ENCODE measurements around the gene IL25.

- TF ChIP-seq CTCF (IDR thresholded peaks at IDR 0.05) (no peak), RAD21 (IDR thresholded peaks at IDR 0.05; ENCODE audit: low read length) (no peak), ZBTB33 (IDR thresholded peaks at IDR 0.05; ENCODE audit: borderline replicate concordance, low read depth) (no peak), YY1 (IDR thresholded peaks at IDR 0.05; ENCODE audit: low read depth) (no peak), SMC3 (IDR thresholded peaks at IDR 0.05; ENCODE audit: low read depth, low read length) (no peak), GATA2 (CRISPR knock-in tag; IDR thresholded peaks at IDR 0.05) (no peak), EZH2phosphoT487 (IDR thresholded peaks at IDR 0.05; ENCODE audit: borderline replicate concordance, low read depth) (no peak), POLR2AphosphoS5 (IDR thresholded peaks at IDR 0.05; ENCODE audit: low read depth, low read length) (no peak), EP300 (IDR thresholded peaks at IDR 0.05; ENCODE audit: borderline replicate concordance in 1 of 2, low read depth in 1 of 2, low read length in 1 of 2) (no peak), RXRA (IDR thresholded peaks at IDR 0.05; ENCODE audit: borderline replicate concordance, low read depth) (no peak), MAX (IDR thresholded peaks at IDR 0.05; ENCODE audit: low read depth) (no peak), TAF1 (IDR thresholded peaks at IDR 0.05; ENCODE audit: borderline replicate concordance, low read depth, low read length) (no peak), USF2 (IDR thresholded peaks at IDR 0.05; ENCODE audit: borderline replicate concordance, low read depth, low read length) (no peak)
Observed at GRCh38 chr14:23385642-23386265, 13.1 kb downstream of the IL25 start.
